Measurements from ENCODE around the gene WNT11. TPM values are rescaled to one million over a fixed set of nuclear protein-coding genes. Genes with fewer than 3 reads are reported as not detected.

Gene WNT11
- total and polyA plus RNA-seq, 2 of the 13 experiments (the other 11 are each of a cell fraction or from before 2014, with no cell fraction given), result 0.34 to 0.66 TPM

GRCh38 chr11:76152086-76152681 lies 54.1 kb downstream of the WNT11 start (continued):
- TF ChIP-seq ZBTB42 (CRISPR knock-in tag; IDR thresholded peaks at IDR 0.05) (no peak), ZNF574 (CRISPR knock-in tag; IDR thresholded peaks at IDR 0.05) (peak; percentile 70; the same call in 1 of the 2 replicates), NFE2 (CRISPR knock-in tag; IDR thresholded peaks at IDR 0.05) (no peak), ZNF431 (CRISPR knock-in tag; IDR thresholded peaks at IDR 0.05; ENCODE audit: borderline replicate concordance, low read depth) (no peak), ZBTB39 (CRISPR knock-in tag; IDR thresholded peaks at IDR 0.05) (no peak), ZNF276 (CRISPR knock-in tag; IDR thresholded peaks at IDR 0.05; ENCODE audit: low read depth) (no peak), ZNF382 (CRISPR knock-in tag; IDR thresholded peaks at IDR 0.05; ENCODE audit: borderline replicate concordance) (no peak), CEBPZ (IDR thresholded peaks at IDR 0.05; ENCODE audit: low read length) (no peak), ZNF124 (CRISPR knock-in tag; IDR thresholded peaks at IDR 0.05) (peak; percentile 47), THAP7 (CRISPR knock-in tag; IDR thresholded peaks at IDR 0.05) (no peak), BCL6 (CRISPR knock-in tag; IDR thresholded peaks at IDR 0.05) (no peak), ZSCAN12 (CRISPR knock-in tag; IDR thresholded peaks at IDR 0.05) (no peak), ZNF781 (CRISPR knock-in tag; IDR thresholded peaks at IDR 0.05; ENCODE audit: borderline replicate concordance, not compliant biosample characterization) (no peak), ZNF614 (CRISPR knock-in tag; IDR thresholded peaks at IDR 0.05; ENCODE audit: borderline replicate concordance) (no peak), ZFP82 (CRISPR knock-in tag; IDR thresholded peaks at IDR 0.05; ENCODE audit: borderline replicate concordance) (no peak), RAD21 (CRISPR knock-in tag; IDR thresholded peaks at IDR 0.05) (peak; percentile 83), HINFP (CRISPR knock-in tag; IDR thresholded peaks at IDR 0.05; ENCODE audit: low read depth) (no peak)
